PFSK-1 (cell line): ENCODE measurements around the gene ADAMTS14.

Source experiments
- FOXP2 ChIP-seq: optimal IDR thresholded peaks from 2 replicates; pipeline ENCODE3; 2011; ENCODE audit warnings: borderline replicate concordance, control low read depth, inconsistent platforms; ENCODE audit not compliant: insufficient read depth; ENCODE audit errors: extremely low read length, extremely low read depth
- POLR2AphosphoS5 ChIP-seq: IDR thresholded peaks from 2 replicates; pipeline ENCODE4 v1.6.1; 2012; ENCODE audit warnings: low read depth, mild to moderate bottlenecking, control low read depth, low read length, moderate library complexity
- REST ChIP-seq, 2 experiments: IDR thresholded peaks; 2 replicates each; pipeline versions ENCODE4 v1.6.1 to v1.8.0; 2011 to 2012; ENCODE audit warnings: low read depth in 2 of 2, low read length in 2 of 2, control low read depth in 1 of 2, inconsistent platforms in 1 of 2, mild to moderate bottlenecking in 1 of 2, moderate library complexity in 1 of 2; ENCODE audit not compliant: insufficient read depth in 1 of 2
- SIN3A ChIP-seq: IDR thresholded peaks from 2 replicates; pipeline ENCODE4 v1.6.1; 2012; ENCODE audit warnings: mild to moderate bottlenecking, low read length, moderate library complexity, borderline replicate concordance; ENCODE audit not compliant: insufficient read depth
- TAF1 ChIP-seq: IDR thresholded peaks from 2 replicates; pipeline ENCODE4 v1.6.1; 2012; ENCODE audit warnings: low read length, control low read depth, borderline replicate concordance; ENCODE audit not compliant: insufficient read depth

ADAMTS14 gene

GRCh38 chr10:70711911-70712310 lies 39.6 kb downstream of the ADAMTS14 start:
- no peak for TF ChIP-seq TAF1
- TF ChIP-seq REST (IDR thresholded peaks at IDR 0.05; ENCODE audit: insufficient read depth in 1 of 2, low read depth in 2 of 2, low read length in 2 of 2): no peak
- no peak for TF ChIP-seq SIN3A
- TF ChIP-seq FOXP2: no peak
- TF ChIP-seq POLR2AphosphoS5: no peak

- TF ChIP-seq FOXP2: no peak
- TF ChIP-seq REST (IDR thresholded peaks at IDR 0.05; ENCODE audit: insufficient read depth in 1 of 2, low read depth in 2 of 2, low read length in 2 of 2): no peak
- TF ChIP-seq POLR2AphosphoS5: no peak
- TF ChIP-seq TAF1: no peak
- no peak for TF ChIP-seq SIN3A
These were observed 41.9 kb downstream of the ADAMTS14 start for GRCh38 chr10:70714245-70714644.

- no peak for TF ChIP-seq SIN3A
- TF ChIP-seq FOXP2: no peak
- no peak for TF ChIP-seq POLR2AphosphoS5
- no peak for TF ChIP-seq TAF1
- no peak for TF ChIP-seq REST (IDR thresholded peaks at IDR 0.05; ENCODE audit: insufficient read depth in 1 of 2, low read depth in 2 of 2, low read length in 2 of 2)
These were observed 42.6 kb downstream of the ADAMTS14 start for GRCh38 chr10:70714951-70715350.

GRCh38 chr10:70715853-70716795 lies 43.8 kb downstream of the ADAMTS14 start:
- no peak for TF ChIP-seq POLR2AphosphoS5
- no peak for TF ChIP-seq REST (IDR thresholded peaks at IDR 0.05; ENCODE audit: insufficient read depth in 1 of 2, low read depth in 2 of 2, low read length in 2 of 2)
- TF ChIP-seq TAF1: no peak
- TF ChIP-seq FOXP2: no peak
- TF ChIP-seq SIN3A: no peak
